HG03103 (cell line): ENCODE measurements around the gene CUBN.

ENCODE experiments used
- ATAC-seq: cut with Tn5 transposase; IDR thresholded peaks from one replicate; pipeline ENCODE4 v1.9.1; 2021; ENCODE audit warnings: low read depth; ENCODE audit not compliant: unreplicated experiment

Gene CUBN

DNA sequence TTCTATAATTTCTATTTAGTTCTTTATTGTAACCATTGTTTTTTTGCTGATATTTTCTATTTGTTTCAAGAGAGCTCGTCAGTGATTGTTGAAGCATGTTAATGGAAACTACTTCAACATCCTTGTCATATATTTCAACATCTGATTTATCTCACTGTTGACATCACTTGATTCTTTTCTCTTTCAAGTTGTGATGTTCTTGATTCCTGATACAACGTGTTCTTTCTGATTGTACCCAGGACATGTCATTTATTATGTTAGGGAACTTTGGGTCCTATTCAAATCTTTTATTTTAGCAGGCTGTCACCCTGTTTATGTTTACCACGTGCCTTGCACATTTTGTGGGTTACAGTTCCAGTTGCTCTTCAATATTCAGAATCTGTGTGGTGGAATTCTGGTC is 232.6 kb downstream of the CUBN start:
- no peak for ATAC-seq

DNA sequence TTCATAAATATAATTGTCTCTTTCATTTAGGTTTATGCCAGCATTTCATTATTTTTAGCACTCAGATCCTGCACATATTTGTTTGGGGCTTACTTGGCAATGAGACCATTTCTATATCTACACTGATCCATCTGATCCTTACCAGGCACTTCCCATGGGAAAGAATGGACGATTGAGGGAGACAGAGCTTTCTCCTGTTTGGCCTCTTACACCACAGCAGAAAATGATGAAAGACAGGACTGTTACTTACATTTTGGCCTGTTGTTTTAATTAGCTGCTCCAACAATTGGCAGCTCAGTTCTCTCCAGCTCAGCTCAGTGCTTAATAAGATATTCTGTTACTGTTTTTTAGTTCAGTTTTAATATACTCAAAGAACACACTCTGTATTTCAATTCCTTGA is 234.8 kb downstream of the CUBN start:
- ATAC-seq = no peak

DNA sequence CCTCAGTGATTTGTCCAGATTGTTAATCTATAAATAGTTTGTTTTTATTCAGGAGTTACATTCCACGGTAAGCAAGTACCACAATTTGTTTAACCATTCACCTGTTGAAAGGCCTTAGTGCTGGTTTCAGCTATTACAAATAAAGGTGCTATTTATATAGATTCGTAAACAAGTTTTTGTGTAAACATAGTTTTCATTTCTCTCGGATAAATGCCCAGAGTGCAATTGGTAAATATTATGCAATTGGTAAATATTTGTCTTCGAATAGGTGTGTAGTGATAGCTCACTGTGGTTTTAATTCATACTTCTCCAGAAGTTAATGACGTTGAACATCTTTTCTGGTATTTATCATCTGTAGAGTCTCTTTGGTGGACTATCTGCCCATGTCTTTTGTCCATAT is 235.9 kb downstream of the CUBN start:
- ATAC-seq = no peak

DNA sequence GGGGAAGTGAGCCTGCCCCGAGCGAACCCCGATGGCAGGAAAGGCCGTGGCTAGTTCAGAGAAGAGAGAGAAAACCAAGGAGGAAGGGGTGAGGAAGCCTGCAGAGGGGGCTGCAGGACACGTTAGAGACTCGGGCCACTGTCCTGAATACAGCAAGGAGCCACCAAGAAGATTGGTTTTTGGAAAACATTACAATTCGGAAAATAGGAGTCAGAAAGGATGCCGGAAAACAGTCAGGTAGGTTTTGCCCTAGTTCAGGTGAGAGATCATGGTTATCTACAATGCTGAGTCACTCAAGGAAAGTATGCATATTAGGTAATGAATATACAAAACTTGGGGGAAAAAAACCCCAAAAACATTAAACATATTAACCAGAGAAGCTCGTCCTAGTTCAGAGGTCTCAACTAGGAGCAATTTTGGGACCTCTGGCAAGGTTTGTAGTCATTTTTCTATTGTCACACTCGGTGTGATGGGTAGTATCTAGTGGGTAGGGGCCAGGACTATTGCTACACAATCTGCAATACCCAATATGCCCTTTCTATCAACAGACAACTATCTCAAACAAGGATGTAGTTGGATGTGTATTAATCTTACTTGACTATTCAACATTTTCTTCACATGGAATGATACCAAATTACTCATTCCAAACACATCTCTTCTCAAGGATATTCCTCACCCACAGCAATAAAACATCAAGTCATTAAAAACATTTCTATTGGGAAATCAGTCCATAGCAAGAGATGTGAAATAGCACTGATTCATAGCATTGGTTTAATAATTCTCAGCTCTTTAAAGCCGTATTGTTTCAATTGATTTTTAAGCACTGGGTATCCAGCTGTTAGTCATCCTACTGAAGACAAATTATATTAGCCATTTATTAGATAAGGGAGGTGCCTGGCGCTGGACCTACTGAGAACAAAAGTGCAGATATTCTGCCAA is 238.0 kb downstream of the CUBN start:
- ATAC-seq = no peak

DNA sequence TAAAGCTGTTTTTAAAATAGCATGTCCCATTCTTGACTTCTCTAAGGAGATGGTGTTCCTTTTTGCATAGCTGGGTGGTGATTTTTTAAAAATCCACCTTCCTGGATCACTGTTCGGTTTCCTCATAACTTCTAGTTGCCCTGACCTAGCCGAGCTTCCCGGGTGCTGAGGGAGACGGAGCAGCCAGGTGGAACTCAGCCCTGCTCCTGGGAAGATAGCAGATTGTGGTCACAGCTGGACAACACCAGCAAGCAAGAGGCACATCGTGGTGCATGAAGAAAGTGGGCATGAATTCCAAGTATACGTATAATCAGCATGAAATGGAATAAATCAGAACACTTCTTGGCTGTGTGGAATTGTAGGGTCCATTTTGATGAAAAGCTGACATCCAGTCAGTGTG is 238.9 kb downstream of the CUBN start:
- ATAC-seq = no peak

DNA sequence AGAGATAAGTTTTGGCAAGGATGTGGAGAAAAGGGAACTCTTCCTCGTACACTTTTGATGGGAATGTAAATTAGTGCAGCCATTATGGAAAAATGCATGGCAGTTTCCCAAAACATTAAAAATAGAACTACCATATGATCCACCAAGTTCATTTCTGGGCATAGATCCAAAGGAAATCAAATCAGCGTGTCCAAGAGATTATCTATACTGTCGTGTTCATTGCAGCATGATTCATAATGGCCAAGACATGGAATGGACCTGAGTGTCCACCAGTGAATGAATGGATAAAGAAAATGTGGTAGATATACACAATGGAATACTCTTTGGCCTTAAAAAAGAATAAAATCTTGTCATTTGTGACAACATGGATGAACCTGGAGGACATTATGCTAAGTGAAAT is 242.0 kb downstream of the CUBN start:
- ATAC-seq = no peak

DNA sequence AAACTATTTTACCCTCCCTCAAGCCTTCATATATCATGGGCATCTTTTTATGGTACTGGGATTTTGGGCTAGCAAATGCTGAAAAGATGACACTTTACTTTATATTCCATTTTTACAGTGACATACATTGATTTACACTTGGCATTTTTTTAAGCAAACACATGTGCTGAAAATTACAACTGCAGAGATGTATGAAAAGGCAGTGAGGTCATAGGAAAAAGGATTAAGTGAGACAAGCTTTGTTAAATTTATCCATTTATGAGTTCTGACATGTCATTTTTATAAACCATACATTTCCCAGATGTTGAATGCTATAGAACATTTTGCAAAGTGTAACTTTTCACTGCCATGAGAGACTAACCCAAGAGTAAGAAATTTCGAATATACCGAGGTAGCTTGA is 243.6 kb downstream of the CUBN start:
- no peak for ATAC-seq

DNA sequence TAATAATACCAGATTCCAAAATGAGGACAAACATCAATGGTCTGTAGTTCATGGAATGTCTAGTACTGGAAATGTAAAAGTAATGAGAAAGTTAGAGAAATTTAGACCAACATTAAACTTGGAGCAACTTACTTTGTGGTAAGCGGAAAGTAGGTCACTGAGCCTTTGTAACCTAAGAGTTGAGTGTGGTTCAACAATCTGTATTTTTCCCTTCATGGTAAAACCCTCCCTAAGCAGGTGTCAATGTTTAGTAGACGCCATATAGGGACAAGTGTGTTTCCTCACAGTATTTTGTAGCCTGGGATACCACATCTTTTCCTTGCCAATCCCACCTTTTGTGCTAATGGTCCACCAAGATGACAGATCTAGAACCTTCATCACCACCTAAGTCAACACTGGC is 245.1 kb downstream of the CUBN start:
- no peak for ATAC-seq

DNA sequence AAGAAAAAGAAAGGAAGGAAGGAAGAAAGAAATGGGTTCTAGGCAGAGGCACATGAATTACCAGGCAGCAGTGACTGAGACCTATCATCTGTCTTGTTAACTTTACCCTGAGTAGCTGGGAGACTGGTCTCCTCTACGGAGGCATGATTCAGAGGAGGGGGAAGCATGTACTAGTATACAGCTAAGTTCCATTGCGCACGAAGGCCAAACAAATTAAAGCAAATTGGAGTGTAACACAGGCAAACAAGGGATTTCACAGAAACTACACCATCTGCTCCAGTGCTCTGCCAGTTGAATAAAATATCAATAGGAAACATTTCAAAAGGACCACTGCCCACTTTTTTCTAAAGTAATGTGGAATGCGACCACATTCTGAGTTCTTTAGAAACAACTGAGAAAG is 246.5 kb downstream of the CUBN start:
- ATAC-seq = no peak

DNA sequence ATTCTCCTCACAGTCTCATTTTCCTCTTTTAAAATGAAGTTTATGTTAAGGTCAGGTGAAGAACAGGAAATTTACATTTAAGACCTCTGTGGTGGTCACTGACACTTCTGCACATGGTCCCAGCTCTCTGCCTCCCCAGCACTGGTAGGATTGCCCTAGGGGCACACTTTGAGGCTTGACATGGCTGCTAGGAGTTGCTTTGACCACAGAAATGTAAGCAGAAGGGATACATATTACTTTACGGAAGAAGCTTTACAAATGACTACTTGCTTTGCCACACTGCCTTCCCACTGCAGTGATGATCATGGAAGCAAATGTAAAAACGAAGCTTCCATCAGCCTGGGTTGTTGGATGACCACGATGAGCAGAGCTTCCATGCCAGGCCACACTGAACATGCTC is 259.3 kb downstream of the CUBN start:
- ATAC-seq = no peak

DNA sequence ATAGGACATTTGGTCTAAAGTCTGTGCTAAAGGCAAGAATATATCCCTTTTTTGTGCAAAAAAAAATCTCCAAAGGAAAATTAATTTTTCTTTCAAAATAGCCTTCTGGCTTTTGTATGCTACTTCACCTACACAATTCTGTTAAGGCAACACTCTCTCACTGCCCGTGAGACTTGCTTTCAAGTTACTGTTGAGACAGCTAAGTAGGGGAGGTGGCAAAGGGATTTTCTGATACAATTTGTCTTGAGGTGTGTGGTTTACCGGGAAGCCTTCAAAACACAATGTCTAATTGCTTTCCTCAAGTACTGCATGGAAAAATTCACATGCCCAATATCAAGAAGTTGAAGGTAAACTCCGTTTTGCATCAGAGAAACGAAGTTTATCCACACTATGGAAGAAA is 261.6 kb downstream of the CUBN start:
- no peak for ATAC-seq

DNA sequence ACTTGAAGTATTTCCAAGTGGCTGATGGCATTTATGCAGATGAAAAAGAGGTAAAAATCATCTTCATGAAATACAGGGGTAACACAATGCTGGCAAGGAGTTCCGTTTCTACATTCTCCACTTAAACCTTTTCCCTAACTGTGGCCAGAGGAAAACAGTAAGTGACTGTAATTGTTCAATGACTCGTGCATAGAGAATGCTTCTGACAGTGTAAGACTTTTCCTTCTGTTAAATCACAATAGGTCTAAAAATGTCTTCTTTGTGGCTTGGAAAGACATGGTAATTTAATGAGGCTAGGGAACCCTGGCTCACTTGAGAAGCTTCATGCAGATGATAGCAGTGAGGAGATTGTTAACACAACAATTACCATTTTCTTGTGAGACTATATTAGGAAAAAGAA is 262.1 kb downstream of the CUBN start:
- ATAC-seq = no peak

DNA sequence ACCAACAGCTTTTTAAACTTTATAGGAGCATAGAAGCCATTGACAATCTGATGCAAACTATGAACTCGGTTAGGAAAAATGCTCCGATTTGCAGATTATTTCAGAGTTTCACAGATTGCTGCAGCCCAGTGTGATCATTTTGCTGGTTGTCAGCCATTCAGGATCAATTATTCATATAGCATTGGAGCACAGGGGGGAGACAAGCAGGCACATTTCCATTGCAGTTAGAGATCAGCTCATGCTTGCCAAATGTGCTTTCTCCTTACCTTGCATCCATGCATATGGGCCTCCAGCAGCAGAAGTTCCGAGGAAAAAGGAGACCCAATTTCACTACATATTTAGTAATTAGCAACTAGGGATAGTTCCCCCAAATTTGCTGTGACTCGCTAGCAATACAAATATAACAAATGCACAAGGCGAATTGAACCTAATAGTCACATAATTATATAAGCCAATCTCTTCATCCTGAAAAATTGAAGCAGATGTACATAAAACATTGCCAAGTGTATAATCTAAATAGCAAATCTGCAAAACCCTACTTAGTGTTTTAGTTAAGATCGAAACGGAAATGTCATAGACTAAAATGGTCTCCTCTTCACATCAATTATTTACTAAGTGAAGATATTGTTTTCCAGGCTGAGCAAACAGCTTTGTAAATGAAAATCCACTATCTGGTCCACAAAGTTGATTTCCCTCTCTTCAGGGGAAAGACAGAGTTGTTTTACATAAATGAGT is 262.9 kb downstream of the CUBN start:
- ATAC-seq = no peak

DNA sequence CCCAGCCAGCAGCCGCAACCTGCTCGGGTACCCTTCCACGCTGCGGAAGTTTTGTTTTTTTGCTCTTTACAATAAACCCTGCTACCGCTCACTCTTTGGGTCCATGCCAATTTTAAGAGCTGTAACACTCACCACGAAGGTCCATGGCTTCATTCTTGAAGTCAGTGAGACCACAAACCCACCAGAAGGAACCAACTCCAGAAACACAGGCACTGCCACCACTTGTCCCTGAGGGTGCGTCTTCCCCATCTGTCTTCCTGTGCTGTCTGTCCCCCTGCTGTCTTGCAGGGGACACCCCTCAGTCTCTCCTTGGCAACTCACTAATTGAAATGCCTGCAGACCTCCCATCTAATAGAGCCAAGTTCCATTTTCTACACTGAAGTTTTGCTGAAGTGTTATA is 263.8 kb downstream of the CUBN start:
- ATAC-seq = no peak

DNA sequence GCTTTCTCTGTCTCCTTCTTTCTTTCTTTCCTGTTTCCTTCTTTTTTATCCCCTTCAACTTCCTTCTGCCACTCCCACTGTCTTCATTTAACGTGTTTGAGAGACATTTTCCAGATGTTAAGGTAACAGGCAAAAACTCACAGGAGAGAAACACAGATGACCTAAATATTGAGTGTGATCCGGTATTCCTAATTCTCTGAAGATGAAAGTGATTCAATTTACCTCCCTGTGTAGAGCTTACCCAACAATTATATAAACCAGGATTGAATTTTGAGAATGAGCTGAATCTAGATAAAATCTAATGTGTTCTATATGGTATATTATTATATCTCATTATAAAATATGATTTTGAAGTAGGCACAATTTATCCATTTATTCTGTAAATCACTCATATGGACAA is 265.8 kb downstream of the CUBN start:
- ATAC-seq = no peak

DNA sequence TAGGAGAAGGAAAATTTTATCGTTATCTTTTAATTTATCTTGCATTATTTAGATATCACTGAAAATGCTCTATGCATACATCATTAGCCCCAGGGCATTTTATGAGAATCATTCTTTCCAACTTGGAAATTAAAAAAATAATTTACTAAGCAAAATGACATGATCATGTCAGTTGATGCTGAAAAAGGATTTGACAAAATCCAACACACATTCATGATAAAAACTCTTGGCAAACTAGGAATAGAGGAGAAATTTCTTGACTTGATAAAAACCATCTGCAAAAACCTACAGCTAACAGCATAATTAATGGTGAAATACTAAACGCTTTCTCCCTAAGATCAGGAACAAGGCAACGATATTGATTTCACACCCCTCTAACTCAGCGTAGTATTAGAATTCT is 272.2 kb downstream of the CUBN start:
- no peak for ATAC-seq

DNA sequence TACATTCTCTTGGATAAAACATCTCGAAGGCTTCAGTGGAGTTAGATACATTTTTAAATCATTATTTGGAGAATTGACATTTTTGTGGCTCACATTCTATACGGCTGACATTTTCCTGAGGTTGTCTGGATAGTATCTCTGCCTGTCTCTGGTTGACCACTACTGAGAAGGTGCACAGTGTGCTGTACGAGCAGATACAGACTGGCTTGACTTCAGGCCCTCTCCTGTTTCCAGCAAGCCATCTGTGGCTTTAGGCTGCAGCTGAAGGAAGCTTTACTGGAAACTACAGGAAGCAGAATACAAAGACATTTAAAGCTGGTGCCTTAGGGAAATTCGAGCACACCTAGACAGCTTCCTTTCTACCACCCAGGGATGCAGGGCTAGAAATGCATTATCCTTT is 273.0 kb downstream of the CUBN start:
- no peak for ATAC-seq

DNA sequence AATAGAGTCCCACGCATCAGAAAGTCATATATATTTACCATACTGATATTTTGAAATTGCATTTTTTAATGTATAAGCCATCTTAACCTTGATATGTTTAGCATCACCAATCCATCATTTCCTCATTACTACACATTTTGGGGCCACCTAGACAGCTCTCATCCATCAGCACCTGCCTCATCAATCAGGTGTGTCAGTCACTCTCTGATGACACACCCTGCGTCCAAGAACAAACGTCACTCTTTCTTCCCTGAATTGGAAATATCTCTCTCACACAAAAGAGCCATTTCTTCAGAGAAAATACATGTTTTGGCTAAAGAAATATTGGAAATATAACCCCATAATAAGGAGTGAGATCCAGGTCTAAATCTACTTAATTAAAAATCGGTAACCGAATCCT is 273.5 kb downstream of the CUBN start:
- ATAC-seq = no peak

DNA sequence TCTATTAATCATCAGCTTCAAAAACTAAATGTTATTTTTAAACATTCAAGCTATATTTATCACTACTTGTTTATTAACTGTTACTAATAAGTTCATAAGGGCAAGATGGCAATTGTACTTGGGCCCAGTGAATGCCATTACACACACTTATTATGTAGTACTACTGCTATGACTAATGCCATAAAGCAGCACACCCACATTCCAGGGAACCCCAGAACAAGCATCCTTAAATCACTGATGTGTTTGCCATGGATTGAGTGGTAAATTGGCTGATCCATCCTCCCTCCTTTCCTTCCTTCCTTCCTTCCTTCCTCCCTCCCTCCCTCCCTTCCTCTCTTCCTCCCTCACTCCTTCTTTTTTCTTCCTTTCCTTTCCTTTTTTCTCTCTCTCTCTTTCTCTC is 275.0 kb downstream of the CUBN start:
- ATAC-seq = no peak

DNA sequence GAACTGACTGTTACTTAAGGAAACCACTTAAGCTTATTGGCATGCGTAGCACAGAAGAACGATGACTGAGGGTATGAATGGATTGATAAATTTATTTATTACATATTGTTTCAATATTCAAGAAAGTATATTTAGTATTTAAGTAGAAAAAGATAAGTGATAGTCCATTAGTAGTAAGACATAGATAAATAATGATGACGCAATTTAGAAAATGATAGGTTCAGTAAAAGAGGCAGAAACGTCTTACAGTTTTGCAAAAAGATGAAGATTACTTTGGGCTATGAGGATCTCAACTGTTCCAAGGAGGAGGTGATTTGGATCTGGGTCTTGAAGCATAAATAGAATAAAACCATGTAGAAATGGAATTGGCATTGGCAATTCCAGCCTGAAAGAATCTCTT is 275.8 kb downstream of the CUBN start:
- ATAC-seq = no peak

DNA sequence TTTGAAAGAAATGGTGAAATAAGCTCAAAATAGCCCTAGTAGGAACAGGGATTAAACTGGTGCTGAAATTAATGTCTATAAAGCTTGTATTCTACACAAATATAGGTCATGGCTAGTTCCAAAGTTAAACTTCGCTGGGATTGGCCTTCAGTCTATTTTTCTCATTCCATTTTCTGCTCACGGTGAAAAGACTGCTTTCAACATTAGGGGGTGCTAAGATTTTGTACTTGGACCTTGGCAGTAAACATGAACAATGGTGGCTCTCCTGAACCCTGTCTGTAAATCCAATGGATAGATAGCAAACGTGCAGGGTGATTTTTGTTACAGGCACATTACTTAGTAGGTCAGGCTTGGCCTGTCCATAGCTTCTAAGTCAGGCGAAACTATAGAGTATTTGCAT is 276.4 kb downstream of the CUBN start:
- no peak for ATAC-seq

DNA sequence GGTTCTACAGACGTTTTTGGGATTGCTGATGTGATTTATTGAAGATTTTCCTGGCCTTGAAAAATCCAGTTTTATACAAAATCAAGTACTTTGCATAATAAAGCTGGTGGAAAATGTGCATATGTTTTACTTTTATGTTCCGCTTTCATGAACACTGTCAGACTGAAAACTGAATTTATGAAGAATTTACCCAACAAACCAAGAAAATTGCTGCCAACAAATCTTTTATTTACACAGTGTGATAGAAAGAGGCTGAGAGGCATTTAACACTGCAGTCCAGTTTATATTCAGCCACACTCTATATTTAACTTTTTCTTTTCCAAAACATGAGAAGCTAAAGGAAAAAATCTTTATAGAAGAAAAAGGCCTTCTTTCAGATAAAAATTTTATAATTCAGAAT is 277.0 kb downstream of the CUBN start:
- no peak for ATAC-seq
